Midbrain (tissue), 1 donor: ENCODE data around the gene CS.
A peak's percentile ranks its signal among the peaks of the same experiment; 100 is the strongest.
"Not testable (repeated sequence)": the region's sequence is repeated elsewhere in the genome, so short reads cannot be mapped to it uniquely, and the experiment has no call there.

Experiments used
- DNase-seq: peaks from one replicate; lab custom pipeline; 2025; lab: John Stamatoyannopoulos, UW

CS gene

GRCh38 chr12:56280849-56281248 lies 19.3 kb downstream of the CS start:
- no peak for DNase-seq

- DNase-seq = no peak
These were observed 21.2 kb downstream of the CS start for GRCh38 chr12:56278905-56279304.

- no peak for DNase-seq
These were observed 25.8 kb downstream of the CS start for GRCh38 chr12:56274299-56274698.

DNA sequence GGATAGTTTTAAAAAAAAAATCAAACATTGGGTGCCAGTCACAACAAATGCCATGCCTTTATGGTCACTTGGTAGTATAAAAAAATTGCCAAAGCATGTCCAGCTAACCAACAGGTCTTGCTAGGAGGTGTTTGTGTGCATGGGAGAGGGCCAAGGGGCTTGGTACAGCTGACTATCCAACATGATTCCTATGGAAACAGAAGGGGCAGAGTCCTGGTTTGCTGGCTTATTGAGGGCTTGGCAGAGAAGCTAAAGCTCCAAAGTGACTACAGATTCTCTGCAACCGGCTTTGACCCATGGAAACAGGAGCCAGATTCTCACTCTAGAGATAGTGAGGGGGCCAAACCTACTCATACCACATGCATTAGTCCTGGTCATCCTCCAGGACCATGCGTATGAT lies 27.7 kb downstream of the CS start:
- DNase-seq = not testable (repeated sequence)

DNA sequence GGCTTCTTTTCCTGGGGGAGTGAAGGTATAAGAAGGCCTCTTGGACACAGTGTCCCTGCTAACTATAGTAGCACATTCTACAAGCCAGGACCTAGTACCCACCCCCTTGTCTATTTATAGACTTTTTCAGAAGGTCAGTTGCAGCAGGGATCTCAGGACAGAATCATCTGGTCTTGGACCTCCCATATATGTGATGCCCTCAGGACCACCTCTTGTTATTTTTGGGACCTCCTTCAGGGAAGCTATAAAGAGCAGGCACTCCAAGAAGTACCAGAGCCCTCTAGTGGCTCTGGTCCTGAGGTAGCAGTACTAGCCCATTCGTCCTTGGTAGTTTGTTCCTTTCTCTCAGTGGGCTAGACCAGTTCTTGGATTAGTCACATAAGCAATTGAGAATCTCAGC lies 29.1 kb downstream of the CS start:
- no peak for DNase-seq

GRCh38 chr12:56267443-56268071 lies 32.6 kb downstream of the CS start:
- no peak for DNase-seq

DNA sequence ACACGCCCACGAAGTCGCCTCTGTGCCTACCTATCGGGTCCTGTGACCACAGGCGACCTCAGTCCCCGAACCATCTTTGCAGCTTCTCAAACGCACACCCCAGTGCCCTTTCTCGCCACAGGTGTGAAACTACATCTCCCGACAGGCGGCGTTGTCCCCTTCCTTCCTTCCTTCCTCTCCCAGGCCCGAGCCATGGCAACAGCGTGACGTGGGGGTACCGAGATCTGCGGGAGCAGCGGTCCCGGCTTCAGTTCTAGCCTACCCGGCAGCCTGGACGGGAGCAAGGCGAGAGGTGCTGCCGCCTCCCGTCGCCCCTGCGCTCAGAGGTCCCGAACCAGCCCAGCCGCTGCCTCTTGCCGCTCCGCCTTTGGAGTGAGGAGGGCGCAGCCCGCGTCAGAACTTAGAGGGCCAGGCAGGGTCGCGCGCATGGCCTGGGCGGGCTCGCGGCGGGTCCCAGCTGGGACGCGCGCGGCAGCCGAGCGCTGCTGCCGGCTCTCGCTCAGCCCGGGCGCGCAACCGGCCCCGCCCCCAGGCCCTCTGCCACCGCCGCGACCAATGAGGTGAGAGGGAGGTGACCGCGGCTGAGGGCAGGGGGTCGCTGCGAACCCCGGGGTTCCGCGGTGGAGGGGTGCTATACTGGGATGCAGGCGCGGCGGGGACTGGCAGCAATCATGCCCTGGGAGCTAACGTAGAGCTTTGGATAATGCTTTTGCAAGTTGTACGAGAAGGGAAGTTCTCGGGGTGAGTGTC lies 33.3 kb downstream of the CS start, which contains the start of gene COQ10A:
Gene COQ10A, plus strand, starts transcription at position 250 of the 750 bp plus-strand sequence. Its CDS starts 177 bp downstream, at position 427.
- DNase-seq = peak; percentile 85

GRCh38 chr12:56266068-56266692 lies 34.0 kb downstream of the CS start:
- DNase-seq = peak; percentile 32

DNA sequence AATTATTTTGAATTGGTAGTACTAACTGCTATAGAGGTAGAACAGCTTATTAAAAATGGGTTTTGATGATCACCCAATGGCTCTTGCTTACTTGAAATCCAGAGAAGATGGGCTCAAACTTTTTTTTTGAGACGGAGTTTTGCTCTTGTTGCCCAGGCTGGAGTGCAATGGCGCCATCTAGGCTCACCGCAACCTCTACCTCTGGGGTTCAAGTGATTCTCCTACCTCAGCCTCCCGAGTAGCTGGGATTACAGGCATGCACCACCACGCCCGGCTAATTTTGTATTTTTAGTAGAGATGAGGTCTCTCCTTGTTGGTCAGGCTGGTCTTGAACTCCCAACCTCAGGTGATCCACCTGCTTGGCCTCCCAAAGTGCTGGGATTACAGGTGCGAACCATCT lies 37.2 kb downstream of the CS start:
- not testable (repeated sequence) for DNase-seq

DNA sequence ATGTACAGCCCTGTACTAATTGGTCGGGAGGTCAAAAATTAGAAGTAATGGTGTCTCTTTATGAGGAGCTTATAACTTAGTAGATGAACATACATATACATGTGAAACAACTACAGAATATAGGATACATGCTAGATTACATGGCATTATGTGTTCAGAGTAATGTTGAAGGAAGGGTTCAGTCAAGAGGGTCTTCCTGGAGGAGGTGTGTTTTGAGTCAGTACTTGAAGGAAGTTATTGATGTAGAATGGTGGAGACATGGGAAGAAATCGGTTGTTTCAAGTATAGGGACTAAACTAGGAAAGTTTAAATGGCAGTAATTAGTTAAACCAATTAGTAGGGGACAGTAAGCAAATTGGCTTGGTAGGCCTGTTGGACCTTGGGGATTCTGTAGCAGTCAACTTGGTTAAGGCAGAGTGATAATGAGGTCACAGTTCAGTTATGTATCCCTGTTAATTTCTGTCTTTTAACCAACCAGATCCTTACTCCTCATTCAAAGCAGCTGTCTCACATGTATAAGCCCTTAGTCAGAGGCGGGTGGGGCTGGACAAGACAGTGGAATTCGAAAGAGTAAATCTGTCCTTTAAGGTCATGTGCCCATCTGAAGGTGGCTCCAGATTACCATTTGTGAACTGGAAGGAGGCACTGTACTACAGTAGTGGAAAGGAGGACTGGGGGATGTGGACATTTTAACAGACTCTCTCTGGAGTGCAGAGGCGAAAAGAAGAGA lies 38.5 kb downstream of the CS start:
- DNase-seq = no peak

GRCh38 chr12:56260921-56261320 lies 39.2 kb downstream of the CS start:
- DNase-seq = no peak

DNA sequence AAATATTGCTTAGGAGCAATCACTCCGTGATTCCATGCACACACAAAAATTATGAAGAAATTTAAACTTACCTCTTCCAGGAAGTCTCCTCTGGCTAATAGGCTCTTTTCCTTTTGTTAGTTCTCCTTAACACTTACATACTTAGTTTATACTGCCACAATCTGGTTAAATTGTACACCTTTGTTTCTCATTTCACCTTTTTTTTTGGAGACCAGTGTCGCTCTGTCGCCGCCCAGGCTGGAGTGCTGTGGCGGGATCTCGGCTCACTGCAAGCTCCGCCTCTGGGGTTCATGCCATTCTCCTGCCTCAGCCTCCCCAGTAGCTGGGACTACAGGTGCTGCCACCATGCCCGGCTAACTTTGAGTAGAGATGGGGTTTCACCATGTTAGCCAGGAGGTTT lies 39.8 kb downstream of the CS start:
- no peak for DNase-seq

DNA sequence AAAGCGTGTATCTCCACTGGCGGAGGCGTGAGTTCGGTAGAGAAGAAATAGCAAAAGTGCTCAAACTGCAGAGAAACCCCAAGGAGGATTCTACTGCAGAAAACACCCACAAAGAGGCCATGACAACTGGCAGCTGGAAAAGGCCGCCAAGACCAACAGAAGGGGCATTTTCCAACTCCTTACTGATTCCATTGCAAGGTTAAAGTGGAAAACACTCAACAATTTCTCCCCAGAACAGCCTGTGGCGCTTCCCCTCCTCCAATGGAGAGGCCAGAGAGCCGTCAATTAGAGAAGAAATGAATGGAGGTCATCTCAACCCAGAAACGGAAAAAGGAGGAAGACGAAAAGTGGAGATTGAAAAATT lies 41.3 kb downstream of the CS start:
- peak; percentile 72 for DNase-seq

DNA sequence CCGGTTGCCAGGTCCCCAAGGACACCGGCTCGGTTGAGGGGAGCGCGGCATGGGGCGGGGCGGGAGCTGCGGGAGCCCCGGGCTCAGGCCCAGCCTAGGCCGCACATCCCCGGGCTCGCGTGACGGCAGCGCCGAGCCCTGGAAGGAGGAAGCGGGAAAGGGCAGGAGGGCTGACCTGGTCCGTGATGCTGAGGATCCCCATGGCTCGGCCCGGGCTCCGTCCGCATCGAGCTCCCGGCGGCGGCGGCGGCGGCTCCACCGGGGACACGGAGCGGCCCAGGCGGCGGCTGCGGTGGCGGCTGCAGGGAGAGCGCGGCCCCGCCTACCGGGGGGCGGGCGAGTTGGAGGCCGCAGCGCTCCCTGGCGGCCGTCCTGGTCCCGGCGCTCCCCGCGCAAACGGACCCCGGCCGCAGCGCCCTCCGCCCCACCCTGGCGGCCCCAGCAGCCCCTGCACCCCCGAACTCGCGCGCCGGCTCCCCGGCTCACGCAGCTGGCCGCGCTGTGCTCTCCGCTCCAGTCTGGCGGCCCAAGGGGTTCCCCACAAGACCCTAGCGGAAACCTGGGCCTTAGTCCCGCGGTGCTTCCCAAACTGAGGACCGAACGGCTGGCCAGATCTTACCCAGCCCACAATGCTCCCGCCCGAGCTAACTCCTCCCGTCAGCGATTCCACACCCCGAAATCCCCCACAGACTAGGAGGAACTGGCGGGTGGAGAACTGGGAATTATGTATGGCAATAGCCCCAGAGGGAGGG lies 41.9 kb downstream of the CS start, which contains the start of gene ANKRD52:
Gene ANKRD52, minus strand, starts transcription at position 317 of the 752 bp plus-strand sequence. Its CDS starts 115 bp downstream, at position 202.
- peak; percentile 80 for DNase-seq

GRCh38 chr12:56257491-56258067 lies 42.6 kb downstream of the CS start:
- DNase-seq = no peak

DNA sequence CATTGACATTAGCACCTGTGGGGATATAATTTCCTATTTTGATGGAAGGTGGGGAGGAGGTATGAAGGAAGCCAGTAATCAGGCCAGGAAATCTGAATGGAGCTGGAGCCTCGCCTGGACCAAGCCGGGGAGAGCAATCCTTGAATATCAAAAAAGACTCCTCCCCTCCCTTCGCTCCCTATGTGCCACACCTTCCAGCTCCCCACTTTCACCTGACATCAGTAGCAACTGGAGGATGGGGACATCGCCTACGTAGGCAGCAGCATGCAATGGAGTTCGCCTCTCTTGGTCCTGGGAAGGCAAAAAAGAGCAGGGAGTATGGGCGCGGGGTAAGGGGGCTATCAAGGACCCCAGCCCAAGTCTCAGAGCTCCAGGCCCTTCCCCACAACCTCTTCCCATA lies 43.1 kb downstream of the CS start:
- DNase-seq = no peak

DNA sequence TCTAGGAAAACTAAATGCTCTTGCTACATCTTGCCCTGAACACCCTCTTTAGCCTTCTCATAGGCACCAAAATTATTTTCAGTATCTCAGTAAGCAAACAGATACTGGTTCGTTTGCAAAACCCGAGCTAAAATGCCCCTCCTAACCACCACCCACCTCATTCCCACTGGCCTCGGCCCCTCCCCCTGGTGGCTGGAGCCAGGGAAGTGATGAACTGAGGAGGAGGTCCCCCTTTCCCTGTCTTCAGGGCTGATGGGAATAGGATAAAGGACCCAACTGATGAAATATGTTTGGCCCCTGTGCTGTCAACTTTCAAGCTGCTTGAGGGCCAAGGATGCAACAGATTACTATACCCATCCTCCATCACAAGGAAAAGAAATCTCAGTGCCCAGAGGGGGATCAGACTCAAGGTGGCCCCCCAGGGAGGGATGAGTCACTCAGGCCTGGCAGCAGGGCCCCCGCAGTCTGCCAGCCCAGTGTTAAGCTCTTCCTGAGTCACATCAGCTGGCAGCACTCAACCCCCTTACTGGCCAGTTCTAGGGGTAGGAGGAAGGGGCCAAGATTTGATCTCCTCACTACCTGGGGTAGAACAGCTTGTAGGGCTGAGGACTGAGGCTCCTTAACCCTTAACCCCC lies 43.7 kb downstream of the CS start:
- no peak for DNase-seq

DNA sequence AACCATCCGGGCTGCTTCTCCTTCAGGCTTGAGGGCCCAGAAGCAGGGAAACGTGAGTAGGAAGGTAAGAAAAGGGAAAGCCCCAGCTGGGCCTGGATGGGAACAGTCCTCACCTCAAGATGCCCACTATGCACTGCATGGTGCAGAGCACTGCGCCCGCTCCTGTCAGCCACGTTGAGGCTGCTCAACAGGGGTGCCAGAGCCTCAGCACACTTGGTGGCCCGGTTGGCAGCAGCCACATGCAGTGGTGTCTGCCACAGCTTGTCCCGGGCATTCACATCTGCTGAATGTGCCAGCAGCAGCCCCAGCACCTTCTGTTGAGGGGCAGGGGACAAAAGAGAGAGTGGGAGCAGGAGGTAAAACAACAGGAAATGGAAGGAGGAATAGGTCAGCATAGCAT lies 44.5 kb downstream of the CS start:
- no peak for DNase-seq

DNA sequence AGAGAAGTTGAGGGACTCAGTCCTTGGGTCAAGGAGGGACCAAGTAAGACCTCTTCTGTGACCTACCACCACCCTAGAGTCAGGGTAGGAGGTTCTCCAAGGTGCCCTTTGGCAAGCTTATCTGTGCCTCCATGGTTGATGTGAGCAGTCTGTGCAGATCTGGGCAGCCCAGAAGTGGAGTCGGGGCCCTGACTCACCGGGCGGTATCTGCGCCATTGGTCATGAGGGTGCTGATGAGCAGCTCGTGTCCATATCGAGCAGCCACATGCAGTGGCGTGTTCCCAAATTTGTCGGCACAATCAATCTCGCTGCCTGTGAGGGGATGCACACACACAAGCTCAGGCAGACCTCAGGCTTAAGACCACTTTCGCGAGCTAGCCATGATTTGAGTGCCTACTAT lies 47.0 kb downstream of the CS start:
- no peak for DNase-seq

DNA sequence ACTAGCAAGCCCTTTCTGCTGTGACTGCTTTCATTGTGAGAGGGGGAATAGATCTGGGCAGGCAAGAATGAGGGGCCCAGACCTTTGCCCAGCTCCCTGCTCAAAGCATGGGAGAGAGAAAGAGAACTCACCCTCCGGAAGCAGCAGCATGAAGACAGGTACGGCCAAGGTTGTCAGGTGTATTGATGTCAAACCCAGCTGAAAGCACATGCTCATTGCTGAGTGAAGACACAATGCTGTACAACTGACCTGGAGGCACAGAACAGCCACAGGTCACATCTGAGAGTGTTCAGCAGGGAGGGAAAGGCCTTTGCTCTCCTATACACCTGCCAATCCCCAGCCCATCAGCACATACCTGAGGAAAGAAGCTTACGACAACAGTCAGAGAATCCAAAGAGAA lies 47.5 kb downstream of the CS start:
- DNase-seq = no peak

GRCh38 chr12:56248711-56249110 lies 51.4 kb downstream of the CS start:
- DNase-seq = no peak
